ENCODE results near the gene KRTAP4-7. TPM values are rescaled to one million over a fixed set of nuclear protein-coding genes. Genes with fewer than 3 reads are reported as not detected.

KRTAP4-7 gene
- total RNA-seq, 2 donors from 2014 or later, result not detected

GRCh38 chr17:41126412-41126811 is 42.5 kb downstream of the KRTAP4-7 start:
- no peaks in the 10 kb centered on the region for H3K4me1 ChIP-seq (ENCODE audit: control insufficient read depth, insufficient read depth, low read length)
- DNase-seq, result no peak
- H3K27me3 ChIP-seq (ENCODE audit: control insufficient read depth, insufficient read depth, low read length, poor library complexity, severe bottlenecking), result no peaks in the 10 kb centered on the region
- no peaks in the 10 kb centered on the region for H3K36me3 ChIP-seq (ENCODE audit: control insufficient read depth, insufficient read depth, low read length)
- no peak for TF ChIP-seq CTCF (conservative IDR thresholded peaks at IDR 0.05)
- Mint-ChIP-seq H3K27me3 (ENCODE audit: insufficient read depth) (no peaks in the 10 kb centered on the region), H3K4me3 (no peak overlapping the region), H3K36me3 (ENCODE audit: low read depth) (no peaks in the 10 kb centered on the region), H3K27ac (no peak overlapping the region), H3K9me3 (peaks cover 4% of the 10 kb centered on the region), H3K4me1 (no peaks in the 10 kb centered on the region)
- 96% methylated on average over 3 of the region's 3 CpGs; no CpG with 5 or more reads in 1 of the 2 experiments for WGBS, 2 experiments (ENCODE audit: insufficient coverage in 1 of 2, insufficient read length in 1 of 2)
- H3K9me3 ChIP-seq (ENCODE audit: control insufficient read depth, low read length), result peaks cover 4% of the 10 kb centered on the region
- H3K4me3 ChIP-seq (ENCODE audit: low read length), result no peak overlapping the region
- no peak overlapping the region for H3K9ac ChIP-seq (ENCODE audit: extremely low read depth, low read length, poor library complexity, severe bottlenecking)
- no peak overlapping the region for H3K27ac ChIP-seq (ENCODE audit: low read depth, low read length)

- Histone ChIP-seq H3K36me3 (ENCODE audit: control insufficient read depth, insufficient read depth, low read length) (no peaks in the 10 kb centered on the region), H3K9me3 (ENCODE audit: control insufficient read depth, low read length) (peaks cover 4% of the 10 kb centered on the region), H3K4me1 (ENCODE audit: control insufficient read depth, insufficient read depth, low read length) (no peaks in the 10 kb centered on the region), H3K4me3 (ENCODE audit: low read length) (no peak overlapping the region), H3K9ac (ENCODE audit: extremely low read depth, low read length, poor library complexity, severe bottlenecking) (no peak overlapping the region), H3K27me3 (ENCODE audit: control insufficient read depth, insufficient read depth, low read length, poor library complexity, severe bottlenecking) (no peaks in the 10 kb centered on the region), H3K27ac (ENCODE audit: low read depth, low read length) (no peak overlapping the region)
- Mint-ChIP-seq H3K36me3 (ENCODE audit: low read depth) (no peaks in the 10 kb centered on the region), H3K27me3 (ENCODE audit: insufficient read depth) (no peaks in the 10 kb centered on the region), H3K9me3 (peaks cover under 1% of the 10 kb centered on the region), H3K4me3 (no peak overlapping the region), H3K4me1 (no peaks in the 10 kb centered on the region), H3K27ac (no peak overlapping the region)
- no peak for TF ChIP-seq CTCF (conservative IDR thresholded peaks at IDR 0.05)
- DNase-seq, result no peak
- WGBS, 2 experiments (ENCODE audit: insufficient coverage in 1 of 2, insufficient read length in 1 of 2), result 100% methylated on average over 1 of the region's 1 CpG; no CpG with 5 or more reads in 1 of the 2 experiments
Observed at GRCh38 chr17:41127371-41127770, 43.4 kb downstream of the KRTAP4-7 start.

- no peaks in the 10 kb centered on the region for H3K36me3 Mint-ChIP-seq (ENCODE audit: low read depth)
- H3K36me3 ChIP-seq (ENCODE audit: control insufficient read depth, insufficient read depth, low read length), result no peaks in the 10 kb centered on the region
- no peaks in the 10 kb centered on the region for H3K9me3 ChIP-seq (ENCODE audit: control insufficient read depth, low read length)
- no peaks in the 10 kb centered on the region for H3K27me3 Mint-ChIP-seq (ENCODE audit: insufficient read depth)
- H3K9ac ChIP-seq (ENCODE audit: extremely low read depth, low read length, poor library complexity, severe bottlenecking), result no peak overlapping the region
- no peak overlapping the region for H3K27ac ChIP-seq (ENCODE audit: low read depth, low read length)
- 94 to 100% methylated on average over 3 of the region's 3 CpGs for WGBS, 2 experiments (ENCODE audit: insufficient coverage in 1 of 2, insufficient read length in 1 of 2)
- H3K4me1 ChIP-seq (ENCODE audit: control insufficient read depth, insufficient read depth, low read length), result no peaks in the 10 kb centered on the region
- no peak overlapping the region for H3K4me3 Mint-ChIP-seq
- no peak for TF ChIP-seq CTCF (conservative IDR thresholded peaks at IDR 0.05)
- H3K4me1 Mint-ChIP-seq, result no peaks in the 10 kb centered on the region
- no peaks in the 10 kb centered on the region for H3K9me3 Mint-ChIP-seq
- H3K27ac Mint-ChIP-seq, result no peak overlapping the region
- H3K27me3 ChIP-seq (ENCODE audit: control insufficient read depth, insufficient read depth, low read length, poor library complexity, severe bottlenecking), result no peaks in the 10 kb centered on the region
- no peak for DNase-seq
- no peak overlapping the region for H3K4me3 ChIP-seq (ENCODE audit: low read length)
Observed at GRCh38 chr17:41131979-41132378, 48.0 kb downstream of the KRTAP4-7 start.

All from endodermal cell (in vitro differentiated cells).